HG02678 (cell line): Measurements from ENCODE around the gene REPS1.
"Not testable (repeated sequence)": the region's sequence is repeated elsewhere in the genome, so short reads cannot be mapped to it uniquely, and the experiment has no call there.

Experiments used
- ATAC-seq: cut with Tn5 transposase; IDR thresholded peaks from one replicate; pipeline ENCODE4 v1.9.1; 2021; ENCODE audit warnings: mild to moderate bottlenecking, moderate library complexity; ENCODE audit not compliant: unreplicated experiment

REPS1 gene

GRCh38 chr6:138944412-138944811, 43.6 kb downstream of the REPS1 start:
- ATAC-seq, result no peak

GRCh38 chr6:138943089-138943625, 44.9 kb downstream of the REPS1 start:
- ATAC-seq, result no peak

- ATAC-seq, result not testable (repeated sequence)
Measured at GRCh38 chr6:138936873-138937272, 51.2 kb downstream of the REPS1 start.

- ATAC-seq, result no peak
Measured at GRCh38 chr6:138931660-138932059, 56.4 kb downstream of the REPS1 start.

- no peak for ATAC-seq
Measured at GRCh38 chr6:138926579-138926978, 61.5 kb downstream of the REPS1 start.

GRCh38 chr6:138925806-138926205, 62.2 kb downstream of the REPS1 start:
- ATAC-seq, result no peak

GRCh38 chr6:138923561-138923960, 64.5 kb downstream of the REPS1 start:
- ATAC-seq, result peak; percentile 43

- no peak for ATAC-seq
Measured at GRCh38 chr6:138920906-138921305, 67.1 kb downstream of the REPS1 start.

- no peak for ATAC-seq
Measured at GRCh38 chr6:138914701-138915100, 73.4 kb downstream of the REPS1 start.

- ATAC-seq, result no peak
Measured at GRCh38 chr6:138912308-138912707, 75.7 kb downstream of the REPS1 start.

- no peak for ATAC-seq
Measured at GRCh38 chr6:138909975-138910374, 78.1 kb downstream of the REPS1 start.

GRCh38 chr6:138909511-138909910, 78.5 kb downstream of the REPS1 start:
- ATAC-seq, result no peak

GRCh38 chr6:138907167-138907566, 80.9 kb downstream of the REPS1 start:
- no peak for ATAC-seq

- ATAC-seq, result no peak
Measured at GRCh38 chr6:138897031-138897430, 91.0 kb downstream of the REPS1 start.

GRCh38 chr6:138896104-138896756, 91.8 kb downstream of the REPS1 start:
- ATAC-seq, result no peak

GRCh38 chr6:138891255-138891986, 96.6 kb downstream of the REPS1 start:
- no peak for ATAC-seq

- no peak for ATAC-seq
Measured at GRCh38 chr6:138885156-138885819, 102.8 kb downstream of the REPS1 start.

- ATAC-seq, result peak; percentile 72
Measured at GRCh38 chr6:138882369-138883017, 105.6 kb downstream of the REPS1 start.

GRCh38 chr6:138873191-138873590, 114.9 kb downstream of the REPS1 start:
- ATAC-seq, result no peak

GRCh38 chr6:138869398-138869797, 118.7 kb downstream of the REPS1 start:
- no peak for ATAC-seq

GRCh38 chr6:138868181-138868580, 119.9 kb downstream of the REPS1 start:
- no peak for ATAC-seq
